ENCODE data around the gene AFF3. TPM values are rescaled to one million over a fixed set of nuclear protein-coding genes. Genes with fewer than 3 reads are reported as not detected.

The AFF3 gene
- total RNA-seq, 1 experiment from 2014 or later = not detected

GRCh38 chr2:99863236-99863902 lies 279.0 kb downstream of the AFF3 start:
- Histone ChIP-seq H3K36me3 (ENCODE audit: insufficient read depth, low read length, poor library complexity, severe bottlenecking) (no peaks in the 10 kb centered on the region), H3K27ac (ENCODE audit: low read depth, low read length, poor library complexity, severe bottlenecking) (no peak overlapping the region), H3K4me1 (ENCODE audit: insufficient read depth, low read length, poor library complexity, severe bottlenecking) (no peaks in the 10 kb centered on the region), H3K27me3 (replicated peaks; ENCODE audit: insufficient read depth, low read depth, low read length, poor library complexity) (peaks cover 55% of the 10 kb centered on the region), H3K9me3 (ENCODE audit: low read depth, low read length, poor library complexity, severe bottlenecking) (no peaks in the 10 kb centered on the region), H3K4me3 (ENCODE audit: low read depth, low read length, poor library complexity, severe bottlenecking) (no peak overlapping the region)
- TF ChIP-seq CTCF (conservative IDR thresholded peaks at IDR 0.05; ENCODE audit: low read depth, low read length) (no peak), EZH2 (IDR thresholded peaks at IDR 0.05; ENCODE audit: borderline replicate concordance, low read depth, low read length, poor library complexity, severe bottlenecking) (no peak)
- intact Hi-C loops (cut with micrococcal nuclease; ENCODE audit: unreplicated experiment) = no loop called here
- ChIA-PET POLR2A (ENCODE audit: low non-redundant PET) (no interaction called here), CTCF (no interaction called here)
- BruUV-seq (replicated peaks) = no TSS peak
- DNase-seq (ENCODE audit: low spot score) = no peak

DNA sequence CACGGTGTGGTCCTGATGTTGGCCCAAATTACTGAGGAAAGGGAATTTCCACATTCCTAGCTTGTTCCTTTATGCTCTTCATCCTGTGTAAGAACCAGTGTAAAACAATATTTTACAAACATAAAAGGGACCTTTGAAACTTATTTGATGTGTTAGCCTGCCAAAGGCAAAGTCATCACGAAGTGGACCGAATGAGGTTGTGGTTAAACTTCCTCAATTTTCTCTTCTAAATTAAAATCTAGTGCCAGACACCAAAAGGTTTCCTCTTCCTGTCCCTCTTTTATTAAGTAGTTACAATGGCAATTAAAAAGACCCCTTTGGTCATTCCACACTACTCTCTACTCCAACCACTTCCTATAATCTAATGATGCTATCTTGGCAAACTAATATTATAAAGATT lies 279.8 kb downstream of the AFF3 start:
- no peak for DNase-seq (ENCODE audit: low spot score)
- no peak overlapping the region for H3K4me3 ChIP-seq (ENCODE audit: low read depth, low read length, poor library complexity, severe bottlenecking)
- TF ChIP-seq EZH2 (IDR thresholded peaks at IDR 0.05; ENCODE audit: borderline replicate concordance, low read depth, low read length, poor library complexity, severe bottlenecking) (no peak), CTCF (conservative IDR thresholded peaks at IDR 0.05; ENCODE audit: low read depth, low read length) (no peak)
- ChIA-PET POLR2A (ENCODE audit: low non-redundant PET) (no interaction called here), CTCF (no interaction called here)
- peaks cover 55% of the 10 kb centered on the region for H3K27me3 ChIP-seq (replicated peaks; ENCODE audit: insufficient read depth, low read depth, low read length, poor library complexity)
- H3K27ac ChIP-seq (ENCODE audit: low read depth, low read length, poor library complexity, severe bottlenecking) = no peak overlapping the region
- intact Hi-C loops (cut with micrococcal nuclease; ENCODE audit: unreplicated experiment) = no loop called here
- H3K4me1 ChIP-seq (ENCODE audit: insufficient read depth, low read length, poor library complexity, severe bottlenecking) = no peaks in the 10 kb centered on the region
- H3K36me3 ChIP-seq (ENCODE audit: insufficient read depth, low read length, poor library complexity, severe bottlenecking) = no peaks in the 10 kb centered on the region
- no TSS peak for BruUV-seq (replicated peaks)
- H3K9me3 ChIP-seq (ENCODE audit: low read depth, low read length, poor library complexity, severe bottlenecking) = no peaks in the 10 kb centered on the region

DNA sequence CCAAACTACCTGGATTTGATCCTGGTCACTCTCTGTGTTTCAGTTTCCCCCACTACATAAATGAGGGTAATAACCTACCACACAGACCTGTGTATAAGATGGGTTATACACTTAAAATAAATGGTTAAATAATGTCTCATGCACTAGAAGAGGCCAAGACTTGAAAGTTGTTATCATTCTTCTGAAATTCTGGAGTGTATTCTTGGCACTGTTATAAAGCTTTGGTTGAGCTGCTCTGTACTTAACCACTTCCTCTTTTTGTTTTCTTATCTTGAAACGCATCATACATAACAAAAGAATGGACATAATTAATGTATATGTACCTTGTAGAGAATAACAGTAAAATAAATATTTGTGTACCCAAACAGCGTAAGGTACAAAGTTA lies 281.0 kb downstream of the AFF3 start:
- CTCF ChIA-PET = no interaction called here
- Histone ChIP-seq H3K4me1 (ENCODE audit: insufficient read depth, low read length, poor library complexity, severe bottlenecking) (no peaks in the 10 kb centered on the region), H3K9me3 (ENCODE audit: low read depth, low read length, poor library complexity, severe bottlenecking) (no peaks in the 10 kb centered on the region), H3K27me3 (replicated peaks; ENCODE audit: insufficient read depth, low read depth, low read length, poor library complexity) (peaks cover 62% of the 10 kb centered on the region), H3K27ac (ENCODE audit: low read depth, low read length, poor library complexity, severe bottlenecking) (no peak overlapping the region), H3K4me3 (ENCODE audit: low read depth, low read length, poor library complexity, severe bottlenecking) (no peak overlapping the region), H3K36me3 (ENCODE audit: insufficient read depth, low read length, poor library complexity, severe bottlenecking) (no peaks in the 10 kb centered on the region)
- DNase-seq (ENCODE audit: low spot score) = no peak
- intact Hi-C loops (cut with micrococcal nuclease; ENCODE audit: unreplicated experiment) = no loop called here
- BruUV-seq (replicated peaks) = no TSS peak
- POLR2A ChIA-PET (ENCODE audit: low non-redundant PET) = no interaction called here
- no peak for TF ChIP-seq EZH2 (IDR thresholded peaks at IDR 0.05; ENCODE audit: borderline replicate concordance, low read depth, low read length, poor library complexity, severe bottlenecking)

Data from A673 (cell line).